OCI-LY1 (cell line): ENCODE data around the gene TJP1.

Experiments
- H2AFZ ChIP-seq: fragments of 200-600 bp; sonication (generic), shearing (Covaris generic); 2 replicates; pipeline ENCODE4 v1.6.0; 2014; ENCODE audit warnings: antibody characterized with exemption, mild to moderate bottlenecking, low read length
- H3F3A ChIP-seq: fragments of 200-600 bp; sonication (generic), shearing (Covaris generic); 2 replicates; pipeline ENCODE4 v1.6.0; 2014; ENCODE audit warnings: mild to moderate bottlenecking, antibody characterized with exemption, low read length, moderate library complexity; ENCODE audit not compliant: insufficient read depth
- H3K27ac ChIP-seq: fragments of 200-600 bp; sonication (generic); 2 replicates; pipeline ENCODE4 v1.5.1; 2014; ENCODE audit warnings: low read length, mixed run types, mild to moderate bottlenecking, low read depth; ENCODE audit not compliant: poor library complexity, severe bottlenecking
- H3K27me3 ChIP-seq: fragments of 200-600 bp; sonication (generic); 2 replicates; pipeline ENCODE4 v1.6.0; 2014; ENCODE audit warnings: antibody characterized with exemption, mild to moderate bottlenecking, low read length, moderate library complexity; ENCODE audit not compliant: insufficient read depth
- H3K36me3 ChIP-seq: fragments of 200-600 bp; sonication (generic); 2 replicates; pipeline ENCODE4 v1.6.1; 2014; ENCODE audit warnings: mild to moderate bottlenecking, antibody characterized with exemption, low read length, moderate library complexity, mixed read lengths; ENCODE audit not compliant: insufficient read depth
- H3K4me1 ChIP-seq: fragments of 200-600 bp; sonication (generic); 2 replicates; pipeline ENCODE4 v1.5.1; 2014; ENCODE audit warnings: mild to moderate bottlenecking, low read length, moderate library complexity; ENCODE audit not compliant: insufficient read depth, severe bottlenecking
- H3K4me2 ChIP-seq: fragments of 200-600 bp; sonication (generic), shearing (Covaris generic); 2 replicates; pipeline ENCODE4 v1.6.1; 2014; ENCODE audit warnings: low read length
- H3K4me3 ChIP-seq: fragments of 200-600 bp; sonication (generic); 2 replicates; pipeline ENCODE4 v1.5.1; 2014; ENCODE audit warnings: low read length, low read depth, mild to moderate bottlenecking, mixed read lengths; ENCODE audit not compliant: poor library complexity, severe bottlenecking
- H3K79me2 ChIP-seq: fragments of 200-600 bp; shearing (Covaris generic); 2 replicates; pipeline ENCODE4 v1.6.1; 2016; ENCODE audit warnings: mixed run types, low read length, mixed read lengths; ENCODE audit not compliant: insufficient read depth
- H3K9ac ChIP-seq: fragments of 200-600 bp; sonication (generic), shearing (Covaris generic); 2 replicates; pipeline ENCODE4 v1.6.1; 2014; ENCODE audit warnings: mild to moderate bottlenecking, low read length, mixed read lengths
- H3K9me2 ChIP-seq: fragments of 200-600 bp; sonication (generic), shearing (Covaris generic); 2 replicates; pipeline ENCODE4 v1.6.1; 2014; ENCODE audit warnings: low read depth, mild to moderate bottlenecking, low read length, mixed read lengths
- H3K9me3 ChIP-seq: fragments of 200-600 bp; shearing (Covaris generic); 2 replicates; pipeline ENCODE4 v1.6.1; 2014; ENCODE audit warnings: low read length, mixed read lengths
- H4K20me1 ChIP-seq: fragments of 200-600 bp; sonication (generic), shearing (Covaris generic); 2 replicates; pipeline ENCODE4 v1.6.0; 2016; ENCODE audit warnings: mild to moderate bottlenecking, low read length; ENCODE audit not compliant: insufficient read depth
- CTCF ChIP-seq: fragments of 200-600 bp; sonication (generic), shearing (Covaris generic); IDR thresholded peaks from 2 replicates; pipeline ENCODE4 v1.5.1; 2017; ENCODE audit warnings: mild to moderate bottlenecking, antibody characterized with exemption, low read length, moderate library complexity, mixed read lengths
- EZH2 ChIP-seq: fragments of 200-600 bp; sonication (generic), shearing (Covaris generic); IDR thresholded peaks from 2 replicates; pipeline ENCODE4 v1.8.0; 2017; ENCODE audit warnings: borderline replicate concordance, mixed run types, mild to moderate bottlenecking, antibody characterized with exemption, low read length, moderate library complexity, mixed read lengths

The TJP1 gene

GRCh38 chr15:29778382-29778781 lies 43.9 kb downstream of the TJP1 start:
- Histone ChIP-seq H3K27ac (no peak overlapping the region), H3K79me2 (no peaks in the 10 kb centered on the region), H3K9me3 (no peaks in the 10 kb centered on the region), H3K36me3 (no peaks in the 10 kb centered on the region), H3K4me3 (no peak overlapping the region), H3F3A (no peaks in the 10 kb centered on the region), H4K20me1 (no peaks in the 10 kb centered on the region), H3K9ac (no peak overlapping the region), H3K9me2 (no peaks in the 10 kb centered on the region), H2AFZ (no peak overlapping the region), H3K4me2 (no peak overlapping the region), H3K27me3 (no peaks in the 10 kb centered on the region), H3K4me1 (no peaks in the 10 kb centered on the region)
- TF ChIP-seq EZH2, result no peak
- no peak for TF ChIP-seq CTCF

GRCh38 chr15:29776859-29777258 lies 45.4 kb downstream of the TJP1 start:
- Histone ChIP-seq H3F3A (no peaks in the 10 kb centered on the region), H4K20me1 (no peaks in the 10 kb centered on the region), H3K4me1 (no peaks in the 10 kb centered on the region), H3K27me3 (no peaks in the 10 kb centered on the region), H3K4me2 (no peak overlapping the region), H3K36me3 (no peaks in the 10 kb centered on the region), H3K9me3 (no peaks in the 10 kb centered on the region), H3K79me2 (no peaks in the 10 kb centered on the region), H3K27ac (no peak overlapping the region), H3K9me2 (no peaks in the 10 kb centered on the region), H2AFZ (no peak overlapping the region), H3K4me3 (no peak overlapping the region), H3K9ac (no peak overlapping the region)
- TF ChIP-seq CTCF (no peak), EZH2 (no peak)

- no peaks in the 10 kb centered on the region for H3K79me2 ChIP-seq
- no peak overlapping the region for H3K4me3 ChIP-seq
- H3K9me3 ChIP-seq, result no peaks in the 10 kb centered on the region
- H3K27ac ChIP-seq, result no peak overlapping the region
- no peak for TF ChIP-seq CTCF
- H3K4me1 ChIP-seq, result no peaks in the 10 kb centered on the region
- H3F3A ChIP-seq, result no peaks in the 10 kb centered on the region
- H3K27me3 ChIP-seq, result no peaks in the 10 kb centered on the region
- no peak overlapping the region for H2AFZ ChIP-seq
- no peaks in the 10 kb centered on the region for H3K9me2 ChIP-seq
- no peaks in the 10 kb centered on the region for H3K36me3 ChIP-seq
- no peak overlapping the region for H3K9ac ChIP-seq
- H3K4me2 ChIP-seq, result no peak overlapping the region
- H4K20me1 ChIP-seq, result no peaks in the 10 kb centered on the region
These were observed 47.4 kb downstream of the TJP1 start for GRCh38 chr15:29774900-29775299.
